Urinary bladder (tissue), 4 donors: ENCODE results near the gene FRS3. TPM values are rescaled to one million over a fixed set of nuclear protein-coding genes. Genes with fewer than 3 reads are reported as not detected.
A peak's percentile ranks its signal among the peaks of the same experiment; 100 is the strongest.
"Not testable (repeated sequence)": the region's sequence is repeated elsewhere in the genome, so short reads cannot be mapped to it uniquely, and the experiment has no call there.

ENCODE experiments used
- DNase-seq: peaks from one replicate; pipeline ENCODE4 v3.0.0-alpha.2; 2015; ENCODE audit errors: extremely low spot score
- H3K27ac ChIP-seq: one replicate; pipeline ENCODE4 v1.5.1; 2013; ENCODE audit warnings: low read depth, mild to moderate bottlenecking, moderate library complexity
- H3K36me3 ChIP-seq: one replicate; pipeline ENCODE4 v1.6.1; 2013; ENCODE audit warnings: mild to moderate bottlenecking, moderate library complexity; ENCODE audit not compliant: insufficient read depth
- H3K4me1 ChIP-seq: one replicate; pipeline ENCODE4 v1.6.1; 2013; ENCODE audit warnings: mild to moderate bottlenecking, moderate library complexity; ENCODE audit not compliant: insufficient read depth
- H3K4me3 ChIP-seq: one replicate; pipeline ENCODE4 v1.5.1; 2013; ENCODE audit warnings: low read depth, low read length
- WGBS: extraction: QIAGEN DNeasy Blood & Tissue Kit; methylation state at CpG from one replicate; pipeline ENCODE4 v1.1.7; 2013; 5-methylcytosine and 5-hydroxymethylcytosine counted together
- polyA plus RNA-seq: library from polyadenylated mRNA; stranded (reverse); fragments of 200-250 nt; gene quantifications from one replicate; pipeline ENCODE4 v1.2.3, GENCODE V29; 2013
- total RNA-seq: library from RNA; depleted of rRNA; stranded (reverse); fragments of >200 nt; gene quantifications from one replicate; pipeline ENCODE4 v1.2.3, GENCODE V29; 2014
- donor health status: healthy with polysubstance abuse.
- donor health status: healthy.

FRS3 gene
- total and polyA plus RNA-seq, 2 donors = 1.9 to 7.4 TPM

DNA sequence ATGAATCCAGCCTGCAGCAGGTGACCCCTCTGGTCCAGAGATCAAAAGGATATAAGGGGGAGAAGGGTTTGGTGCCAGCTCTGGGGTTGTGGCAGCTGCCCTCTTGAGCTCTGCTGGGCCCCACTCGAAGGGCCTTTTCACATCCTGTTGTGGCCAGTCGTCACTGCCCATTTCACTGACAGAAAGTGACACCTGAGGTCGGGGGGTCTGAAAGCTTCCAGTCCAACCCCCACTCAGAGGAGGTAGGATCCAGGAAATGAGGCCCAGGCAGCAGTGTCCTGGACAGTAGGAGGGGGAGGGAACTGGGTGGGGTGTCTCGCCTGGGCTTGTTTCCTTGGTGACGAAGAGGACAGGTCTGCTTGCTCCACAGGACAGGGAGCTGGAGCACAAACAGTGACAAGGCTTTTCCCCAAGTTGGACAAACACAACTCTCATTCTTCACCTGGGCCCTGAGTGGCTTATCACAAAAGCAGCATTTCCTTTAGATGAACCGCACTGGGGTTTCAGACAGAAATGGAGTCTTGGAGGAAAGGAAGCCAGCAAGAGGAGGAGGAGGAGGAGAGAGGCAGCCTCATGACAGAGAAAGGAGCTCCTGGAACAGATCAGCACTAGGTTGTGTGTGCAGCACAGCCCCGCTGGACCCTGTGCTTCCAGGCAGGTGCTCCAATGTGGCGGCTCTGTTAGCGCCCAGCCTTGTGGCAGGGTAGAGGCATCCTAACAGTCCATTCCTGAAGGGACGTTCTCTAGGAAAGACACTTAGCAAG lies 11.0 kb downstream of the FRS3 start:
- H3K27ac ChIP-seq = no peak overlapping the region
- WGBS = 71% methylated on average over 10 of the region's 10 CpGs

DNA sequence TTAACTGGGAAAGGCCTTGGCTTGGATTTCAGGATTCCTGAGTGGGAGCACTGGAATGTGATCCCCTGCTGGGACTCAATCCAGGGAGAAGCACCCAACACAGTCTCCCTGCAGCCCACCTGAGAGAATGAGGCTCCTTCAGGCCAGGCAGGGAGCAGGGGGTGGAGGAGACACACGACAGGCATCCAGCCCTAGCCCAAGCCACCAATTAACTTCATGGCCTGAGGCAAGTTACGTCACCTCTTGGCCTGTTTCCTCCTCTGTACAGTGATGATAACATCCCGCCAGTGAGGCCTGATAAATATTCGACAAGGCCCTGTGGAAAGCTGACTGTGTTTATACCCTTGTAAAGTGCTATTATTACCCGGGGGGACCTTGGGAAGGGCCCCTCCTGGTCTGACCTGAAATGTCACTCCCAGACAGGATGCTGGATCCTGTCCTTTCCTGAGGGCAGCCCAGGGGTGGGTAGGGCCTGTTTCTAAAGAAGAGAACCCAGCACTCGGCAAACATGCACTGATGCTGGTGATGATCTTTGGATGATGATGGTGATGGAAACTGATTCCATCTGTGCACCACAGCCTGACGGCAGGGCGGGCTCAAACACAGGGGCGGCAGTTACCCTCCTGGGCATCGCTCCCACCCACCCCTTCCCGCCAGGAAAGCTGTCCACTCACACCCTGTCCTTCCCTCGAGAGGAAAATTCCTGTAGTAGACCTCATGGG lies 12.4 kb downstream of the FRS3 start:
- Histone ChIP-seq H3K4me1 (no peaks in the 10 kb centered on the region), H3K27ac (peak overlapping the region; percentile 63), H3K36me3 (peaks cover 4% of the 10 kb centered on the region), H3K4me3 (no peak overlapping the region)
- WGBS = 18% methylated on average over 12 of the region's 12 CpGs
- DNase-seq = peak; percentile 81

More for the DNA sequence above, 11.0 kb downstream of the FRS3 start:
- DNase-seq = no peak
- peaks cover 4% of the 10 kb centered on the region for H3K36me3 ChIP-seq
- H3K4me3 ChIP-seq = no peak overlapping the region
- no peaks in the 10 kb centered on the region for H3K4me1 ChIP-seq

DNA sequence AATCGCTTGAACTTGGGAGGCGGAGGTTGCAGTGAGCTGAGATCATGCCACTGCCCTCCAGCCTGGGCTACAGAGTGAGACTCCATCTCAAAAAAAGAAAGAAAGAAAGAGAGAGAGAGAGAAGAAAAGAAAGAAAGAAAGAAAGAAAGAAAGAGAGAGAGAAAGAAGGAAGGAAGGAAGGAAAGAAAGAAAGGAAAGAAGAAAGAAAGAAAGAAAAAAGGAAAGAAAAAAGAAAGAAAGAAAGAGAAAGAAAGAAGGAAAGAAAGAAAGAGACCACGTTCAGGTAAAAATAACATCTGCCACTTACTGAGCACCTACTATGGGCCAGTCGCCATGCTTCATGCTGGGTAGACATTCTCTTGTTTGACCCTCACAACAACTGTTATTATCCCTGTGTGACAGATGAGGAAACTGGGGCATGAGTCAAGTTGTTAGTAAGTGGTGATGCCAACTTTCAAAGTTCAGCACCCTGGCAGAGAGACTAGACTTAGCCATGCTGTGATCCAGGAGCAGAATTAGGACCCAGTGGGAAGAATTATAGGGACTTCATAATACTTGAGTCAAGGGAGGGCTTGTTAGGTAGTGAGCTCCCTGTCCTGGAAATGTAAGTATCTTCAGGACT lies 13.5 kb downstream of the FRS3 start:
- H3K36me3 ChIP-seq, H3K27ac ChIP-seq, H3K4me3 ChIP-seq, H3K4me1 ChIP-seq, DNase-seq: not testable (repeated sequence)
- WGBS = 93% methylated on average over 4 of the region's 4 CpGs

DNA sequence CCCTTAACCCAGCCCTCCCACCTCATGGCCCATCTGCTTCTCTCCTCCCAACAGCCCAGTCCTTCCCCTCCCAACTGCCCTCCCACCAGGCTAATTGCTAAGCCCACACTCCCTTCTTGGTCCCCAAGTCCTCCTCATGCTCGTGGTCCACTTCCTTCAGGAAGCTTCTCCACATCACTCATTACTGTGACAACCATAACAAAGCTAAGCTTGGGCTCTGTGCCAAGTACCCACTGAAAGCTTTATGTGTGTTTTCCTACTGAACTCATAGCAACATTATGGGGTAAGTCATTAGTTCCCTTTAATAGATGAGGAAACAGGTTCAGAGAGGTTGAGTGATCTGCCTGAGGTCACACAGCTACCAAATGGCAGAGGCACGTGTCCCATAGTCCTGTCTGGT lies 16.2 kb downstream of the FRS3 start:
- WGBS = 28% methylated on average over 2 of the region's 2 CpGs
- Histone ChIP-seq H3K27ac (no peak overlapping the region), H3K4me1 (no peaks in the 10 kb centered on the region), H3K4me3 (no peak overlapping the region), H3K36me3 (no peaks in the 10 kb centered on the region)
- no peak for DNase-seq

DNA sequence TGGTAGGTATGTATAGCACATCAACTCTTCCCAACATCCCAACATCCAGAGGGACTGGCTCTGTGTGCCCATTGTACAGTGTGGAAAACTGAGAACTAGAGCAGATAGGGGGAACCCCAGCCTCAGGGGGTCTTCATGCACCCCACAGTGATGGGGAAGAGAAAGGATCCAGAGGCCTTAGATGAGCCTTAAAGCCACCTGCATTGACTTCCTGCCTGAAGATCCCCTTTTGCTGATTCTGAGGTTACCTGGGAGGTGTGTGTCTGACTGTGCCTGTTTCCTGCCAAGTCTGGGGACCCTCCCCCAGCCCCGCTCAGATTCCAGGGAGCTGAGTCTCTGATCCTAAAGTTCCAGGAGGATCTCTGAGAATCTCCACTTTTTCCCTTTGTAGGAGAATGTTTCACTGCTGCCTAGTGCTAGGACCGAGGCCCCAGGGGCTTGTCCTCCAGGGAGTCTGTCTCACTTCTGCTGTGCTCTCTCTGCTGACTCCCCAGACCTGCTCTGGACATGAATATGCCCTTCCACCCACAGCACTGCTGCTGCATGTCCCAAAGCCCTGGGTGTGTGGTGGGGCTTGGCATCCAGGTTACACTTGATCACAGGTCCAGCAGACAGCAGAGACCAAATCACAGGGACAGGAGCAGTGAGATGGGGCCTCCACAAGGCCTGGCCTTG lies 19.7 kb downstream of the FRS3 start:
- no peak for DNase-seq
- Histone ChIP-seq H3K4me3 (no peak overlapping the region), H3K4me1 (no peaks in the 10 kb centered on the region), H3K27ac (no peak overlapping the region), H3K36me3 (no peaks in the 10 kb centered on the region)
- 86% methylated on average over 2 of the region's 2 CpGs for WGBS

DNA sequence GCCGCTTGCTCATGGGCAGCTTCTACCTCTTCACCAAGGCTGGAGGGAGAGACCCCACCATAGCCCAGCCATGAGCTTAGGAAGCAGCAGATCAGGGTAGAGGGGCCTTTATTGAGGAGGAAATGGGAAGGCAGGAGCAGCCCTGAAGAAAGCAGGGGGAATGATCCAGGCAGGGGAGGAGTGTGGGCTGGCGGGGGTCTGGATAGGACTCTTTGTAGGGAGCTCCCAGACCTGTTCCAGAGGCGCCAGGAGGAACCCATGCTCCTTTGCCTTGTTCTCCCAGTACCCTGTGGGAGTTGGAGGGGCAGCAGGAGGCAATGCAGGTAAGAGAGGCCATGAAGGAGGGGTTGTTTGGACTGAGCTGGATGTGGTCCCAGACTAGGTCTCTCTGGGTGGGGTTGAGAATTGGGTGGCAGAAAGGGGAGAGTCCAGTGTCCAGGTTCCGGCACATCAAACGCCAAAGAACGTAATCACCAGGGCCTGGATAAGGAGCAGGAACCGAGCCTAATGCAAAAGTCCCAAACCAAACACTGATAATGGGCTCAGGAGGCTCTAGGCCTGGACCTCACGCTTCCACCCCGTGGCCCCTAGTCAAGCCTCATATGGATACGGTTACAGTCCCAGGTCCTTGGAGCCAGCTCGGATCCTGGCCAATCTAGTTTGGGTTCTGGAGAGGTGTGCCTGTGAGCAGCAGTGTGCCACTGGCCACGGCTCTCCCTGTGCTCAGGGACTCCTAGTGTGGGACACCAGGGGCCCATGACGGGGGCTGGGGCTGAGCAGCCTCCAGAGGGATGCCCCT lies 20.4 kb downstream of the FRS3 start:
- no peak for DNase-seq
- Histone ChIP-seq H3K36me3 (no peaks in the 10 kb centered on the region), H3K4me1 (no peaks in the 10 kb centered on the region), H3K27ac (no peak overlapping the region), H3K4me3 (no peak overlapping the region)
- 88% methylated on average over 13 of the region's 13 CpGs for WGBS

DNA sequence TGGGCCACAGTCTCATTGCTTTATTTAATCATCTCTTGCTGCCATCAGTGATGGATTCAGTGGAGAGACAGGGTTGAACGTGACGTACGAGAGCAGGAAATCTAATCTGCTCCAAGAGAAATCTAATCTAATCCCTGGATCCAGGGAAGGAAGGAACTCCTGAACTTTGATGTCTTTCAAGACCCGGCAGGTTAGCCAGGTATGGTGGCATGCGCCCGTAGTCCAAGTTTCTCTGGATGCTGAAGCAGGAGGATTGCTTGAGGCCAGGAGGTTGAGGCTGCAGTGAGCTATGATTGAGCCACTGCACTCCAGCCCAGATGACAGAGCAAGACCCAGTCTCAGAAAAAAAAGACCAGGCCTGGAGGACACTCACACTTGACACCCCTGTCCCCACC lies 21.1 kb downstream of the FRS3 start:
- Histone ChIP-seq H3K4me3 (no peak overlapping the region), H3K27ac (no peak overlapping the region), H3K4me1 (no peaks in the 10 kb centered on the region), H3K36me3 (no peaks in the 10 kb centered on the region)
- DNase-seq = no peak
- WGBS = 83% methylated on average over 6 of the region's 6 CpGs

DNA sequence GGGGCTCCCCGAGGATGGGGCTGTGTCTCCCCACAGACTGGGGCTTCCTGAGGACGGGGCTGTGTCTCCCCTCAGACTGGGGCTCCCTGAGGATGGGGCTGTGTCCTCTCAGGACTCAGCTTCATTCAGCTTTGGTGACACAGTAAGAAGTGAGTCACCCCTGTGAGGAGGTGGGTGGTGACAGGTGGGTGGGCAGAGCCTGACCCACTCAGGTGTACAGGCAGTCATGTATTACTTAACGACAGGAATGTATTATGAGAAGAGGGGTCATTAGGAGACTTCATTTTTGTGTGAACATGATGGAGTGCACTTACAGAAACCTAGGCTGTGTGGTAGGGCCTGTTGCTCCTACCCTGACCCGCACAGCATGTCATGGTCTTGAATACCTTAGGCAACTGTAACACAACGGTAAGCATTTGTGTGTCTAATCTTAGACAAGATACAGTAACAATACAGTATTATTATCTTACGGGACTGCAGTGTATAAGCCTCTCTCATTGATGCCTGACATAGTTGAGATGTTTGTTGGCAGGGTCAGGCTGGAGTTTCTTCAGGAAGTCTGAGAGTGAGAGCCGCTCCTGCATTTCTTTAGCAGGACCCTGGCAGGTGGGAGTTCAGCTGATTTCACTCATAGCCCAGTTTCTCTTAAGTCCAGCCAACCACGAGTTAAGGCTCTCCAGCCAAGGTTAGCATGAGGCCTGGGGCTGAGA lies 21.6 kb downstream of the FRS3 start:
- H3K27ac ChIP-seq = no peak overlapping the region
- DNase-seq = no peak
- WGBS = 71% methylated on average over 8 of the region's 8 CpGs

DNA sequence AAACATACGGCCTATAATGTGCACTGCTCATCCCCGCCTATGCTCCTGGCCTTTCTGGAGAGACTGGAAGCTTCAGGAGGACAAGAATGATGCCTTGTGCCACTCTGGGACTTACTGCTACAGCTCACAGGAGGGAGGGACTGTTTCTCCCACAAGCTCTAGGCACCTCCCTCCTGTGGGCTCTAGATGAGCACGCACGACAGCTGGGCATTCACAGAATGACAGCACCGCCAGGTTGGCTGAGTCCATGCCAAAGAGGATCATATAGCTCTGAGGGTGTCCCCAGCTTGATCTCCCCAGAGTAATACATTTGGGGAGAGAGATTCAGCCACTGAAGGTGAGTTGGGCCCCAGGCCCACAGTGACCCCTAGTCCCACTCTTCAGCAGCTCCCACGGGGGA lies 22.4 kb downstream of the FRS3 start:
- Histone ChIP-seq H3K4me3 (no peak overlapping the region), H3K4me1 (no peaks in the 10 kb centered on the region), H3K27ac (no peak overlapping the region), H3K36me3 (no peaks in the 10 kb centered on the region)
- 94% methylated on average over 6 of the region's 6 CpGs for WGBS
- DNase-seq = no peak

More for the DNA sequence above, 21.6 kb downstream of the FRS3 start:
- Histone ChIP-seq H3K4me3 (no peak overlapping the region), H3K4me1 (no peaks in the 10 kb centered on the region), H3K36me3 (no peaks in the 10 kb centered on the region)

DNA sequence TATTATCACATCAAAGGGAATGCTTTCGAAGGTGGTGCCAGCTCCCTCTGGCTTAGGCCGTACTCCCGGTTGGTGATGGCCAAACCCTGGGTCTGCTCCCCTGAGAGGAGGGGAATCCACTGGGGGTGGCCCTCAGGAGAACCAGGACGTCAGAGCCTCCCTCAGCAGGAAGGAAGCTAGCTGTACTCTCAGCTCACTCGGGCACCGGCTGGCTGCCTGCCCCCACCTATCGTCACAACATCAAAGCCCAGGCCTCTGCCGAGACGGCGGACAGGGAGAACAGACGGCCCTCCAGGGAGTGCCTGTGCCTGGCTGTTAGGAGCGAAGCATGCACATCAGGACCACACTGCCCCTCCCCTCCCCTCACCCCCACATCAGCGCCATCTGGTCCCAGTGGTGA lies 23.3 kb downstream of the FRS3 start:
- H3K36me3 ChIP-seq = no peaks in the 10 kb centered on the region
- H3K27ac ChIP-seq = no peak overlapping the region
- no peaks in the 10 kb centered on the region for H3K4me1 ChIP-seq
- 60% methylated on average over 13 of the region's 13 CpGs for WGBS
- H3K4me3 ChIP-seq = no peak overlapping the region
- DNase-seq = no peak

DNA sequence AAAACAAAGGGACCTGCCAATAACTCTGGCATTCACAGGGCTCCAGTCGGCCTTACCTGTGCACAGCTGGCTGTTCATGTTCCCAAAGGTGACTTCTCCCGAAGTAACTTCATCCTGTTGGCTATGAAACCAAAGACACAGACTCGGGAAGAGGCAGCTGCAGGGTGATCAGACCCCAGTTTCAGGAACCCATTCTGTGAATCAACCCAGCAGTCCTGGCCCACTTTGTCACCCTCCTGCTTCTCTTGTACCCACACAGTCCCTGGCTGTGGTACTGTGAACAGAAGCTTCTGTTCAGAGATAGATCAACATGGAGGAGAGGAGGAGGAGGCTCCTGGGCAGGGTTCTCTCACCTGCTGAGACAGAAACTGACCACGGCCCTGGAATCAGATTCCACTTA lies 23.8 kb downstream of the FRS3 start:
- no peak for DNase-seq
- Histone ChIP-seq H3K36me3 (no peaks in the 10 kb centered on the region), H3K4me3 (no peak overlapping the region), H3K4me1 (no peaks in the 10 kb centered on the region), H3K27ac (no peak overlapping the region)
- 78% methylated on average over 4 of the region's 4 CpGs for WGBS

DNA sequence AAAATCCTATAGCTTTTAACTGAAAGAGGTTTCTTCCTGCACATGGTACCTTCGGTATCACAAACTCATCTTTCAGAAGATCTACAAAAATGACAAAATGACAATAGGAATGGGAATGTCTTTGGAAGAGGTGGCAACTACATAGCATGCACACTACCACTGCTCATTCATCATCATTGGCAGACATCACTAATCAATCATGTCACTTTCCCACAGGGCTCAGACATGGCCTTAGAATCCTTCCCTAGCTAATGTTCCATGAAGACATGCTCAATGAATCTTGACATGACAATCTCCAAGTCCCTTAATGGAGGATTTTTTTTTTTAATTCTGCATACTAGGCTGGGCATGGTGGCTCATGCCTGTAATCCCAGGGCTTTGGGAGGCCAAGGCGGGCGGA lies 29.3 kb downstream of the FRS3 start:
- no peak overlapping the region for H3K27ac ChIP-seq
- WGBS = 98% methylated on average over 3 of the region's 3 CpGs

More for the DNA sequence above, 29.3 kb downstream of the FRS3 start:
- Histone ChIP-seq H3K4me1 (no peaks in the 10 kb centered on the region), H3K4me3 (no peak overlapping the region), H3K36me3 (no peaks in the 10 kb centered on the region)
- DNase-seq = no peak
